ENCODE data around the gene EXOC3.

EXOC3 gene

DNA sequence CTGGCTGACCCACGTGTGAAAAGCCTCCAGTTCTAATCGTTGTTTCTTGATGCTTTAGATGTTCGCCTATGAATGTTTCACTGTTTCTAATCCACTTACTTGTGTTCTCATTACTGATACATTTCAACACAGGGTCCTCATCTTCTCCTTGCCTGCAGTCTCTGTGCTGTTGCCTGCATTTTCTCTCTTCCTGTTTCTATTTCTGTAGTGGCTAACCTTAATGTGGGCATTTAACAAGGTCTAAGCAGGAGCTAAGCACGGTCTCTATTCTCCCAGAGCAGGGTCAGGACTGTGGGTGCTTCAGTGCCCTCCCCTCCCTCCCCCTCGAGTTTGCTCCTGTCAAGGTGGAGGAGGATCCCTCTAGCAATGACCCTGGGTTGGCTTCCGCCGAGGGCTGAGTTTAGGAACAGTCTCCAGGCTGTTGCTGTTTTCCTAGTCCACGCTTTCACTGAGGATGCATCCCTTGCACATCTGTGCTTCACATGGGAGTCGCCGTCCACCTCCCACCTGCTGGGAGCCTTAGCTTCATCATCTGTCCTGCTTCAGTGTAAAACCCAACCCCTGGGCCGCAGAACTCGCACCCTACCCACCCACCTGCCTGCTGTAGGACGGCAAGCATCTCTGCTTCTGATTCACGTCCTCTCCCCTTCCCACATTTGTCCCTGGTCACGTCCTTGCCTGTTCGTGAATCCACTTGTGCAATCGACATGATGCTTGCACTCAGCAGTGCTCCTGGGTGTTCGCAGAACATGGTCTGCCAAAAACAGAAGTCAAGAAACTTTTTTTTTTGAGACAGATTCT is 2.4 kb upstream of the EXOC3 start:
- no peak for DNase-seq

DNA sequence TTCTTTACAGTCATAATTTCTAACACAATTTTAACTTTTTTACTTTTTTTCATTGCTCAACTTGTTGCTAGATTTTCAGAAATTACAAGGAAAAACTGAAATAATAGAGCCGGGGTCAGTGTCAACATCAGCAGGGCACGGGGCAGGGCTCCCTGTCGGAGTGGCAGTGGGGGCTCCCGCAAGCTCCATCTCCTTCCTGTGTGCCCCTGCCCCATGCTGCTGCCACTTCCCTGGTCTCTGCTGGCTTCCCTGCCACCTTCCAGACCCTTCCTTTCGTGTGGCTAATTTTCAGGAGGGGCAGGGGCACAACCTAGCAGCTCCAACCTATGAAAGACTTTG is 1.0 kb upstream of the EXOC3 start:
- DNase-seq, result no peak

DNA sequence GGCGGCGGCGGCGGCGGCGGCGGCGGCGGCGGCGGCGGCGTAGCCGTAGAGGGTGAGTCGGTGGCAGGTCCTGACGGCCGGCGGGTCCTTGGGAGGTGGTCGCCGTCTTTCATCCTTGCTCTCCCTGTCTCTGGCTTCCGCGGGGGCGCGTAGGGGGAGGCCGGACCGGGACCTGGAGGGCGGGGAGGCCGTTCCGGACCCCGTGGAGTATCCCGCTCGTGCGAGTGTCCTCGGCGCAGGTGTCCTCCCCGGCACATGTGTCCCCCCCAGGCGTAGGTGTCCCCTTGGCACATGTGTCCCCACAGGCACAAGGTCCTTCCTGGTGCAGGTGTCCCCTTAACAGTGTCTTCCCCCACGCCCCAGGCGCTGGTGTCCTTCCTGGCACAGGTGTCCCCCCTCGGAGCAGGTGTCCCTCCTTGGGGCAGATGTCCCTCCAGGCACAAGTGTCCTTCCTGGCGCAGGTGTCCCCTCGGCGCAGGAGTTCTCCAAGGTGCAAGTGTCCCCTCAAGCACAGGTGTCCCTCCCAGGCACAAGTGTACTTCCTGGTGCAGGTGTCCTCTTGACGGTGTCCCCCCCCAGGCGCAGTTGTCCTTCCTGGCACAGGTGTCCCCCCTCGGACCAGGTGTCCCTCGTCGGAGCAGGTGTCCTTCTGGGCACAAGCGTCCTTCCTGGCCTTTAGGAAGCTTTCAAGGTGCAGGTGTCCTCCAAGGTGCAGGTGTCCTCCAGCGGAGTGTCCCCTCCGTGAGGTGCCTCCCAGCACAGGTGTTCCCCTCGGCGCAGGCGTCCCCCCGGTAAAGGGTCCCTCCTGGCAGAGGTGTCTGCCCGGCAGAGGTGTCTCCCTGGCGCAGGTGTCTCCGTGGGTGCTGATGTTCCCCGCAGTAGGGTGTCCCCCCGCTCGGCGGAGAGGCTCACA is 519 bp downstream of the EXOC3 start:
- DNase-seq, result peak; percentile 16

DNA sequence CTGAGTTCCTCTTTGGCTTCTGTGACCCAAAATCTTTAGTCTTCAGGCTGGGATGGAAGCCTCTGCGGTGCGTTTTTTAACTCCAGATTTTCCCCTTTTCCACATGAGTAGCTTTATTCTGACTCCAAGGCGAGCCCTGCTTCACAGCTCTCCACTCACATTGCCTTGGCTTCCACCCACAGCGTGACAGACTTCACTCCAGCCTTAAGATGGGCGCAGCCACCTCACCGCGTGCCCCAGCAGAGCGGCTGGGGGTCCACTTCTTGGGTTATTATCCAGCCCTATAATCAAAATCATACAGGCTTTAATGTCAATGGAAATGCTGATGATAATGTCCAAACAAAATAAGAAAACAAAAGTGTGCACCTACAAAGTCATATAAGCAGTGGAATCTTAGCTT is 1.2 kb downstream of the EXOC3 start:
- DNase-seq, result no peak

DNA sequence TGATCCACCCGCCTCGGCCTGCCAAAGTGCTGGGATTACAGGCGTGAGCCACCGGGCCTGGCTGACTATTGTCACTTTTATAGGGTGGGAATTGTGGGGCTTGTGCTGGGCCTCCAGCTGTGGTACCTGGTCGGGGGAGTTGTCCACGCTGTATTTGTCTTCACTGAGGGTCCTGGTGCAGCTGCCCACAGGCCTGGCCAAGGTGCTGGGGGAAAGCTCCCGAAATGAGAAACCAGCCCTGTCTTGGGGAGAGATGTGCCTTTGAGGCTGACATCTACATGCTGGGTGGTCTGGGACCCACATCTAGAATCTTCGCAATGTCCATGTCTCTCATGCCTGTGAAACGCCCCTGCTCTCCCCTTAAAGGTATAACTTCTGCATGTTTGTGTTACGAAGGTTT is 2.6 kb downstream of the EXOC3 start:
- DNase-seq, result no peak

DNA sequence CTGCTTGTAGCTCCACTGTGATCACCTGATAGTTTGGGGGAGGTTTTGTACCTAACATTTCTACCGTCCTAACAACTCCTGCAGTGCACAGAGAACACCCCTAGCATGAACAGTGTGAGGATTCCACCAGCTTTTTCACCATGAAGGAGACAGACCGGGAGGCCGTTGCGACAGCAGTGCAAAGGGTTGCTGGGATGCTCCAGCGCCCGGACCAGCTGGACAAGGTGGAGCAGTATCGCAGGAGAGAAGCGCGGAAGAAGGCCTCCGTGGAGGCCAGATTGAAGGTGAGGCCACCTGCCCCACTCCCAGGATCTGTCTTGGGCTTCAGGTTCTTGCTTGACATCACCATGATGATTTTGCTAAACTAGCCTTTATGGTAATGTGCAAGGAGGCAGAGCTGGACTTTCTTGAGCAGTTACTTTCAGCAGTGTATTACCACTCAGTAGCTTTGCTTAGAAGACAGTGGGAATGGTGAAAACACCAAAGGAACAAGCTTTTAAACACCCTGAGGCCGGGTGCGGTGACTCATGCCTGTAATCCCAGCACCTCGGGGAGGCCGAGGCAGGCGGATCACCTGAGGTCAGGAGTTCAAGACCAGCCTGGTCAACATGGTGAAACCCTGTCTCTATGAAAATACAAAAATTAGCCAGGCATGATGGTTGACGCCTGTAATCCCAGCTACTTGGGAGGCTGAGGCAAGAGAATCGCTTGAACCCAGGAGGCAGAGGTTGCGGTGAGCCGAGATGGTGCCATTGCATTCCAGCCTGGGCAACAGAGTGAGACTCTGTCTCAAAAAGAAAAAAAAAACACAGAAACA is 3.3 kb downstream of the EXOC3 start:
- no peak for DNase-seq

DNA sequence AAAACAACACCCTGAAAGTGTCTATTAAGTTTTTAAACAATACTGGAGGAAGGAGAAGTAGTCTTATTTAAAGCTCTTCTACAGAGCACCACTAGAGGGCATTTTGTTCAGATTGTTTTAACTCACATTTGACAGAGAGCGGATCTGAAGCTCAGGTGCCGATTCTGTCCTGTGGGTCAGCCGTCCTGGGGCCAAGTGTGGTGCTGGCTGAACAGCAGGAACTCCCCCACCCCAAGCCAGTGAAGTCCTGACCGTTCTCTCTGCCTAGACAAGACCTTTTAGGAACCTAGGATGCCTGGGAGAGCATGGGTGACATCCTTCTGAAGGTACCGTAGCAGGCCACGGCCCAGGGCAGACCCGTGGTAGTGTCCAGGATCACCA is 3.9 kb downstream of the EXOC3 start:
- peak; percentile 50 for DNase-seq

DNA sequence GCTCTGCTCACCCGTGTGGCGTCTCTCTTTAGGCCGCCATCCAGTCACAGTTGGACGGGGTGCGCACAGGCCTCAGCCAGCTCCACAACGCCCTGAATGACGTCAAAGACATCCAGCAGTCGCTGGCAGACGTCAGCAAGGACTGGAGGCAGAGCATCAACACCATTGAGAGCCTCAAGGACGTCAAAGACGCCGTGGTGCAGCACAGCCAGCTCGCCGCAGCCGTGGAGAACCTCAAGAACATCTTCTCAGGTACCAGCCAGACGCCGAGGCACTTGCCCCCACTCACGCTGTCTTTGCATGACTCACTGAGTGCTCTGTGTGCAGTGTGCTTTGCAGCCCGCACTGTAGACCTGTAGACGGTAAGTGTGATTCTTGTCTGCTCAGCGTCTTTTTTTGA is 4.5 kb downstream of the EXOC3 start:
- no peak for DNase-seq

DNA sequence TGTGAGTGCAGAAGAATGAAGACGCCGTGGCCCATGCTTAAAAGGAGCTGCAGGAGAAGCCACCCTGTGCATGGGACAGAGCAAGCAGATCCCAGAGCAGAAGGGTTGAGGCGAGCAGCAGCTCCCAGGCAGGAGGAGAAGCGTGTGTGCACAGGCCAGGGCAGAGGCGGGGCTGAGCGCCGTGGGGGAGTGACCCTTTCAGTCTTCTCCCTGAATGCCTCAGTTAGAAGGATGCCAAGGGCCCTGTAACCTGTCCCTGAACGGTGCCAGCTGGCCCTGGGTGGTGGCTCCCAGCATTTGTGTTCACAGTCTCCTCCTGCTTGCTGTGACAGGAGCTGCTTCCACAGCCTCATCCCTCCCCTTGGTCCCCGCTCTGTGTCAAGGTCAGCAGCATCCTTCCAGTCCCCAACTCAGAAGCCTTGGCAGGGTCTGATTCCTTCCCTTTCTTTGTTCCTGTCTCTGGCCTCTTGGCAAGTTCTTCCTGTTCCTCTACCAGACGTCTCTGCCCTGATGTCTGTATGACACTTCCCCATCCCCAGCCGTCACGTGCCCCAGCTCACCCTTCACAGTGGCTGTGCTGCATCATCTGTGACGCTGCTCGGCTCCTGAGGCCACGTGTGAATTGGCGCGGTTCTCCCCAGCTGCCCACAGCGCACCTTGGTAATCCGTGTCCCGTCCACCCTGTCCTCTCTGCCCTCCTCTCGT is 5.2 kb downstream of the EXOC3 start:
- no peak for DNase-seq

DNA sequence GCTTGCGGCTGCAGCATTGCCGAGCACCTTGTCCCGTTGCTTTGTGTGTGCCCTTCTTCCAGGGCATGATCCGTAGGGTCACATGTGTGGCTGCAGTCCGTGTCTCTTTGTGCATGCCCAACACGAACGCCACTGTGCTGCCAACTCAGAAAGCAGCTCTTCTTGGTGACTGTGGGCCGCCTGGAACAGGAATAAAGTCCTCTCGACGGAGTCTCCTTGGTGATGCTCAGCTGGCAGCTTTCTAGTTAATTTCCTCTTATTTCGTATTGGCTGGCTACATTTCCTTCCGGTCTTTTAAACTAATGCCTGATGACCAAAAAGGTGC is 5.8 kb downstream of the EXOC3 start:
- DNase-seq, result no peak

DNA sequence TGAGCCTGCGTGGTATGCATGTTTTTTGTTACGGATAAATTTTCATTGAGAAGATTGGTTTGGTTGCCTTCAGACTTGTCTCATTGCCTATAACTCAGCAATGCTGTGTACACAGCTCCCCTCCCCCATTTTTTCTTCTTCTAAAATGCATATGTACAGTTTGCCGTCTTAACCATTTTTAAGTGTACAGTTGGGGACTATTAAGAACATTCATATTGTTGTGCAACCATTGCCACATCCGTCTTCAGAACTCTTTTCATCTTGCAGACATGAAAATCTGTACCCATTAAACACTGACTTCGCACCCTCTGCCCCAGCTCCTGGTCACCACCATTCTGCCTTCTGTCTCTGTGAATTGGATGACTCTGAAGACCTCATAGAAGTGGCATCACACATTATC is 6.2 kb downstream of the EXOC3 start:
- no peak for DNase-seq

DNA sequence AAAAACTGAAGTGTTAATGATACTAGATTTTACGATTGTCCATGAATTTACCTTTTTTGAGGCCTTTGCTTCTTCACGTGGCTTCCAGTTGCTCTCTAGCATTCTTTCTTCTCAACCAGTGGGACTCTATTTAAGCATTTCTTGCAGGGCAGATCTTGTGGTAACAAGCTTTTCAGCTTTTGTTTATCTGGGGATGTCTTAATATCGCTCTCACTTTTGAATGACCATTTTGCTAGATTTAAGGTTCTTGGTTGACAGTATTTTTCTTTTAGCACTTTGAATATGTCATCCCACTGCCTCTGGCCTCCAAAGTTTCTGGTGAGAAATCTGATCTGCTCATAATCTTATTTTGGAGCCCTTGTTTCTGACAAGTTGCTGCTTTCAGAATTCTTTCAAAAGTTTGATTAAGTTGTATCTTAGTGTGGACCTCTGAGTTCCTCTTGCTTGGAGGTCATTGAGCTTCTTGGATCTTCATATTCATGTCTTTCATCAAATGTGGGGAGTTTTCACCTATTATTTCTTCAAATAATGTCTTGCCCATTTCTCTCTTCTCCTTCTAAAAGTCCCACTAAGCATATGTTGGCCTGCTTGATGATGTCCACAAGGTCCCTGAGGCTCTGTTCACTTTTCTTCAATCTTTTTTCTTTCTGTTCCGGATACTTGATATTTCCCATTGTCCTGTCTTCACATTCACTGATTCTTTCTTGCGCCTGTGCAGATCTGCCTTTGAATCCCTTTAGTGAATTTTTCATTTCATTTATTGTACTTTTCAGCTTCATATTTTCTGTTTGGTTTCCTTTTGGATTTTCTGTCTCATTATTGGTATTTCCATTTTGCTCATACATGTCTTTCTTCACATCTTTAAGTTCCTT is 8.8 kb downstream of the EXOC3 start:
- no peak for DNase-seq

DNA sequence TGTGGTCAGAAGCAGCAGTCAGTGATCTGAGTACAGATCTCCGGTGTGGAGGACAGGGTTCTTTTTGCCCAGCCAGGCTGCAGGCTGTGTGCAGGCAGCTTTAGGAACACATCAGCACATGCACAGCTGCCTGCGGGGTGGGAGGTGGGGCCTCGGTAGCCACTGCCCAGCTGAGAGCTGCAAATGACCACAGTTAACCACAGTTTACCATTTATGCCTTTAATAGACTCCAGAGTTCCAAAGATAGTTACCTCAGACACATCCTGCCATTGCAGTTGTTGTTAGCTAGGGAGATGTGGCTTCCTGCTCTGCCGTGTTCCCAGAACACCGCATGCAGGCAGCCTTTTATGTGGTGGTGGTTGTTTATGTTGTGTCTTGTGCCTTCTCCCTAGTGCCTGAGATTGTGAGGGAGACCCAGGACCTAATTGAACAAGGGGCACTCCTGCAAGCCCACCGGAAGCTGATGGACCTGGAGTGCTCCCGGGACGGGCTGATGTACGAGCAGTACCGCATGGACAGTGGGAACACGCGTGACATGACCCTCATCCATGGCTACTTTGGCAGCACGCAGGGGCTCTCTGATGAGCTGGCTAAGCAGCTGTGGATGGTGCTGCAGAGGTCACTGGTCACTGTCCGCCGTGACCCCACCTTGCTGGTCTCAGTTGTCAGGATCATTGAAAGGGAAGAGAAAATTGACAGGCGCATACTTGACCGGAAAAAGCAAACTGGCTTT is 10.2 kb downstream of the EXOC3 start:
- DNase-seq, result no peak

DNA sequence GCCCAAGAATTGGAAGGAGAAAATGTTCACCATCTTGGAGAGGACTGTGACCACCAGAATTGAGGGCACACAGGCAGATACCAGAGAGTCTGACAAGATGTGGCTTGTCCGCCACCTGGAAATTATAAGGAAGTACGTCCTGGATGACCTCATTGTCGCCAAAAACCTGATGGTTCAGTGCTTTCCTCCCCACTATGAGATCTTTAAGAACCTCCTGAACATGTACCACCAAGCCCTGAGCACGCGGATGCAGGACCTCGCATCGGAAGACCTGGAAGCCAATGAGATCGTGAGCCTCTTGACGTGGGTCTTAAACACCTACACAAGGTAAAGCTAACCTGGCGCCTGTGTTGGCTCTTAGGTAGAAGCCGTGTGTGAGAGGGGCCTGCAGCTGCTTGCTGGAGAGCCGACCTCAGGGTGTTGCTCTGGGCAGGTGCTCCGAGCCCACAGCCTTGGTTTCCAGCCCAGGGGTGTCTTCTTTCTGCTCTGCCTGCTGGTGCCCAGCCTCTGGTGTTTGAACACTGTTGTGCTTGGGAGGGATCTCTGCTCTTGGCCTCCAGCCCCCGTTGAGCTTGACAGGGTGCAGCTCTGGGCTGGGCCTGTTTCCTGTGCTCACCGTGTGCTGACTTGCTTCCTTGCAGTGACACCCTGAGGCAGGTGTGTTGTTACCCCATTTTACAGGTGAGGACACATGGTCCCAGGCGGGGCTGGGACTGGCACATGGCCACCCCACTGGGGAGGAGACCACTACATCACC is 10.9 kb downstream of the EXOC3 start:
- no peak for DNase-seq

DNA sequence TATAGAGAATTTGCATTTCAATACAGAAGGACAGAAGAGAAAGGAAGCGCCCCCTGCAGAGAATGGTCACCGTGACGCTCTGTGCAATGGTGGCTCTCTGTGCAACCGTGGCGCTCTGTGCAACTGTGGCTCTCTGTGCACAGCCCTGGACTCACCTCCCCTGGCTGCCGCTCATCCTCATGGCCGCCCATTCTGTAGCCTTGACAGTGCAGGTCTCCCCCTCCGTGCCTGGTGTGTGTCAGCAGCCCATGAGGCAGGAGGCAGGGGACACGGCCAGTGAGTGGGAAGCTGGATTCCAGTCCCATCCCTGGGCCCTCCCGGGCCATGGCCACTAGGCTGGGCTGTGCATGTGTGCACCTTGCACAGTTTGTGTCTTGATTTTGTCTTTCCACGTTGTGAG is 12.0 kb downstream of the EXOC3 start:
- no peak for DNase-seq

DNA sequence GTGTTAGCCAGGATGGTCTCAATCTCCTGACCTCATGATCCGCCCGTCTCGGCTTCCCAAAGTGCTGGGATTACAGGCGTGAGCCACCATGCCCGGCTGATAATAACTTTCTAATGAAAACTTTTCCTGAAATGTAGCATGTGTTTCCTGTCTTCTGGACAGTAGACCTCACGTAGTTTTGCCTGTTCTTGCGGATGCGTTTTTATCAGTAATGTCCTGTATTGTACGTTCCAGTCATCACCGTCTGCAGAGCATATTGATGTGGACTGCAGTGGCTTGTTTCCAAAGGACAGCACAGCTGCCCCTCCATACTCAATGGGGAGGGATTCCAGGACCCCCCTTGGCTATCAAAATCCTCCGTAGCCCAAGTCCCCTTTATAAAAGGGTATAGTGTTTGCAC is 12.8 kb downstream of the EXOC3 start:
- no peak for DNase-seq

DNA sequence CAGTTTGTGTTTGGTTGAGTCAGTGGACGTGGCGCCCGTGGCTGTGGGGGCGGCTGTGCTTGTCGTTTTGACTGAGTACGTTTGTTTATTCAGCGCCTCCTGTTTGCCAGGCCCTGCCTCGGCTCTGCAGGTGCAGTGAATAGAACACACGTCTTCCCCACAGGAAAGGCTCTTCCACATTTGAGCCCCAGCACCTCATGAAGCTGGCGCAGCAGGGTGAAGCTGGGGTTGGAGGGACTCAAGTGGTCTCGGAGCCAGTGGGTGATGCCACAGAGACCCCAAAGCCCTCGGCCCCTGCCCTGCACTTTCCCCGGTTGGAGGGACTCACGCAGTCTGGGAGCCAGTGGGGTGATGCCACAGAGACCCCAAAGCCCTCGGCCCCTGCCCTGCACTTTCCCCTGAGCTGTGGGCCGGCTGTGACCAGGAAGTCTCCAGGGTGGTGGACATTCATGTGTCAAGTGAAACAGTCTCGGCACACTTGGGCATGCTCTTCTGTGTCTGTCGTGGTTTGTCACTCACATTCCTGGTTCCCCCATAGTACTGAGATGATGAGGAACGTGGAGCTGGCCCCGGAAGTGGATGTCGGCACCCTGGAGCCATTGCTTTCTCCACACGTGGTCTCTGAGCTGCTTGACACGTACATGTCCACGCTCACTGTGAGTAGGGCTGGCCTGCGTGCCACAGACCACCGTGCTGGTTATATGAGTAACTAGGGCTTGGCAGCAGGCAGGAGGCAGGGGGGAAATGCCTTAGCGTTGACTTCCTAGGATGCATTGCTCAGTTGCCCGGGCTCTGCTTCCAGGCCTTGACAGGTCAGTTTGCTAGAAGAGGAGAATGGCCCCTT is 13.6 kb downstream of the EXOC3 start:
- DNase-seq, result no peak

DNA sequence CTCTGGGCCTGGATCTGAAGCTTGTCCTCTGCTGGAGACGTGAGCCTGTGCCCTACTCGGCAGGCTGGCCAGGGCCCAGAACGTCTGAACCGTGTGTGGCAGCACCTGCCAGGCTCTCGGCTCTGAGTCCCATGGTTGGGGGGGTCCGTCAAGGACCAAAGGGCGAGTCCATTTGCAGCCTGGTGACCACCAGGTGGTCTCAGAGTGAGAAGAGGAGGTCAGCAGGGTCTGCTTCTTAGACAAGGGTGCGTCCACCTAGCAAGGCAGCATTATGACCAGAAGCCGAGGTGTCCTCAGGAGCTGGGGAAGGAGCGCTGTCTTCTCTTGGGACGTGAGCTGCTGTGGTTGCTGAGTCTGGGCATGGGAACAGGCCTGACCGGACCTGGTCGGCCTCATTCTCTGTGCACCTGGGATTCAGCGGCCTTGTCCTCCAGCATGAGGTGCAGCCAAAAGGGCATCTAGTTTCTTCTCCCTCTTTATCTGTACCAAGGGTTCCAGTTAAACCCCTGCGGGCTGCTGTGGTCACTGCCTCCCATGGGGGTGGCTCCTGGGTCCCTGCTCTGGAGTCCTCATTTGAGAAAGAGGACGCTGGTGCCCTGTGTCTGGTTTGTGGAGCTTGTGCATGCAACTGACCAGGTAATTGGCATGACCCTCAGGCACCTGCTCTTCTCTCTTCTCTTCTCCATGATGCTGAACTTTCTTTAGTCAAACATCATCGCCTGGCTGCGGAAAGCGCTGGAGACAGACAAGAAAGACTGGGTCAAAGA is 14.4 kb downstream of the EXOC3 start:
- no peak for DNase-seq
